Fibroblast of the aortic adventitia (primary cell): Measurements from ENCODE around the gene SLCO3A1. TPM values are rescaled to one million over a fixed set of nuclear protein-coding genes. Genes with fewer than 3 reads are reported as not detected.

Experiments
- DNase-seq: peaks from one replicate; pipeline ENCODE4 v3.0.0-alpha.2; 2010; ENCODE audit warnings: low read depth
- H3K4me3 ChIP-seq: 2 replicates; pipeline ENCODE4 v1.5.1; 2011; ENCODE audit warnings: low read depth, mild to moderate bottlenecking, control low read depth, low read length, moderate library complexity
- CTCF ChIP-seq: IDR thresholded peaks from 2 replicates; pipeline ENCODE4 v1.5.1; 2011; ENCODE audit warnings: mild to moderate bottlenecking, low read length, control low read depth, inconsistent platforms; ENCODE audit not compliant: insufficient read depth
- total RNA-seq: library from RNA; depleted of rRNA; stranded (reverse); fragments of >200 nt; gene quantifications from 2 replicates; pipeline ENCODE4 v1.2.3, GENCODE V29; 2012; ENCODE audit warnings: low replicate concordance

Gene SLCO3A1
- total RNA-seq, 1 donor = 8.9 TPM

DNA sequence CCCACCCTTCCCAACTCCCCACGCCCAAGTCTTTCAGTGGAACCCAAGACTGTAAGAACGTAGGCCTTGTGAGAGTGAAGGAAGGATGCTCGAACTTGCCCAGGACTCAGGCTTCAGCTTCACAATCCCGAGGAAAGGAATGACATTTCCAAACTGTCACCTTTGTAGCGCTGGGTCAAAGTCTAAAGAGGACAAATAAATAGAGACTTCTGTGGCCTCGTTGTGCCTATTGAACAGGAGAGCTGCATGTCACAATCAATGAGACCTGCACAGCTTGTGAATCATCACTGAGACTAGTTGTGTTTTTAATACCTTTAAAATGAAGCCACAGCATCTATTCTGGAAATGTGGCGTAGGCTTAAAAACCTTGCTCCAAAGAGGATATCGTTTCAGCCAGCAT is 317.4 kb downstream of the SLCO3A1 start:
- TF ChIP-seq CTCF = no peak
- no peak for DNase-seq
- H3K4me3 ChIP-seq = no peak overlapping the region

DNA sequence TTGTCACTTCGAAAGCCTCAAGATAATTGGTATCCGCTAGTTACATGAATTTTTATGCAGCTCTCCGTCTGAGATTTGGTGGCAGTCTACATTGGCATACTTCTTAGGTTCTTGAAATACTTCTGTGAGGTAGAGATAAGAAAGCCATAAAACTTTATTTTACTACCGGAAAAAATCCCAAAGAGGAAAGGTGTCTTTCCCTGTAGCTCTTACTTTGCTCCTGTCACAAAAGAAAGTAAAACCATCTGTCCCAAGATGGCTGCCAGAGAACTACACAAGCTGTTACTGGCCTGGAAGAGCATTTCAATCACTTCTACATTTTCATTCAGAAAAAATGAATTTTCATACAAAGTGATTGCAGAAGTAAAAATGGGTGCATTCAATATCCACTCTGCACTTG is 325.4 kb downstream of the SLCO3A1 start:
- no peak overlapping the region for H3K4me3 ChIP-seq
- no peak for DNase-seq
- TF ChIP-seq CTCF = no peak

- no peak overlapping the region for H3K4me3 ChIP-seq
- no peak for TF ChIP-seq CTCF
- no peak for DNase-seq
These were observed 330.6 kb downstream of the SLCO3A1 start for GRCh38 chr15:92184142-92184541.

DNA sequence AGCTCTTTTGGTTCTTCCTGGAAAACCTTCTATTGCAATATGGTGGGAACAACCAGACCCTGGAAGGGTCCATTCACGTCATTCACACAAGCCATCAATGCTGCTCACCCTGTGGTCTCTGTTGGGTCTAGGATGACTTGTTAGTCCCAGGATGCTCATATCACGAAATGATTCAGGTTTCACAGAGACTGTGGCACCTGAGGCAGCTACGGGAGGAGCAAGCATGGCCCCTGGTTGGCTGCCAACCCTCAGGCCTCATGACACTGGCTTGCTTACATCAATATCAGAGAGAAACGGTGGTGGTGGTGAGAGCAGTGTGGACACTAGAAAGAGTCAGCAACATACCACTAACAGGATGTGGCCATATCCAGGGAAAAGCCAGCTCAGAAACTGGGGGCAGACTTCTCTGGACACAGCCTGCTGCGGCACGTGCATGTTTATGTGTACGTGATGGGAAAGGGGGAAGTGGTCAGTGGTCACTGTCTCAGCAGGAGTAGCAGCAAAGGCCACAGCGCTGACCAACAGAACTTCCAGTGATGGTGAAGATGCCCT is 331.2 kb downstream of the SLCO3A1 start:
- no peak overlapping the region for H3K4me3 ChIP-seq
- no peak for TF ChIP-seq CTCF
- DNase-seq = no peak

DNA sequence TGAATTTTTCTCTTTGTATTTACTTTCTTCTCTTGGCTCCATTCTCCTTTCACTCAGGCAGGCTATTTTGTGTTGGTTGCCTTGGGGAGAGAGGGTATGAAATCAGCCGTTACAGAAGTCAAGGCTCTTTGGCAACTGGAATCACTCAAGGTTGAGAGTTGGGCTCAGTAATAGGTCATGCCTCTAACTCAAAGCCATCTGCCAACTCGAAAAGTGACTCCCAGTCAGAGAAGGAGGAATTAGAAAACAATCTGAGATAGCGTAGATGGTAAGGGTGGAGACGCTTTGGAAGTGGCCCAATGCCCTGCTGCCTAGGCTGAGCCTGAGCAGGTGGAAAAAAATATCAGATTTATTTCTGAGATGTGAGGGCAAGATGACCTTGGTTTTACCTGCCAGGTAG is 334.5 kb downstream of the SLCO3A1 start:
- no peak for DNase-seq
- H3K4me3 ChIP-seq = no peak overlapping the region
- no peak for TF ChIP-seq CTCF

DNA sequence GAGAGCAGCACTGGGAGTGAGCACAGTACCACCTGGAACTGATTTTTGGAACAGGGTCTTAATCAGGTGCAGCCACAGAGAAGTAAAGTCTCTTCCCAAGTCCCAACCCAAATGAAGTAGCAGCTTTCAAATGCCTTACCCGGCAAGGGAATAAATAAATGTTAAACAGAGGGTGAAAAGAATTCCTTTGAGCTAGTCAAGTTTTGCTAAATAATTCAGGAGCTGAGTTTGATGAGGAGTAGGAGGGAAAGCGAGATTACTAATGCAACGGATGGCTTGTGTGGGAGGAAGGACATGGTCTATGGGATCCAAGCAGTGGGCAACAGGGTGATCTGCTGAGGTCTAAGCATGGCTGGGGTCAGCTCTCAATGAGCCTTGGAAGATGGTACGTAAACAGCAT is 335.7 kb downstream of the SLCO3A1 start:
- no peak for TF ChIP-seq CTCF
- no peak for DNase-seq
- no peak overlapping the region for H3K4me3 ChIP-seq

DNA sequence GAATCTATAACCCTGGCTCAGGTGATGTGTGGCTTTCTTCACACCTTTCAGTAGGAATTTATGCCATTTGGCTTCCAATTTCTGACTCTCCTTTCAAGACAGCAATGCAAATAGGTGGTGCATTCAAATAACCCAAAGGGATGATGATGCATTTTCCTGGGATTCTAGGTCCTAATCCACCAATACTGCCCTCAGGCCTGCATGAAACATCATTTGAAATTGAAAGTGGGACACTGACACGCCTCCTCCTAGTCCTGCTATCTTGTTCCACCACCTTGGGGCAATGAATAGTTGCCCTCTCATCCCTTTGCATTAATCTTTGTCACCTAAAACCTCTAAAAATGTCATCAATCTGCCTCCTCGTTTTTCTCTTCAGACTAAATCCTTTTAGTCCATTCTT is 341.7 kb downstream of the SLCO3A1 start:
- no peak for TF ChIP-seq CTCF
- no peak for DNase-seq
- no peak overlapping the region for H3K4me3 ChIP-seq
